Measurements from ENCODE around the gene CFAP46. TPM values are rescaled to one million over a fixed set of nuclear protein-coding genes. Genes with fewer than 3 reads are reported as not detected.
A peak's percentile ranks its signal among the peaks of the same experiment; 100 is the strongest.

Gene CFAP46
- total RNA-seq, 1 donor from 2014 or later, result 10.9 TPM

DNA sequence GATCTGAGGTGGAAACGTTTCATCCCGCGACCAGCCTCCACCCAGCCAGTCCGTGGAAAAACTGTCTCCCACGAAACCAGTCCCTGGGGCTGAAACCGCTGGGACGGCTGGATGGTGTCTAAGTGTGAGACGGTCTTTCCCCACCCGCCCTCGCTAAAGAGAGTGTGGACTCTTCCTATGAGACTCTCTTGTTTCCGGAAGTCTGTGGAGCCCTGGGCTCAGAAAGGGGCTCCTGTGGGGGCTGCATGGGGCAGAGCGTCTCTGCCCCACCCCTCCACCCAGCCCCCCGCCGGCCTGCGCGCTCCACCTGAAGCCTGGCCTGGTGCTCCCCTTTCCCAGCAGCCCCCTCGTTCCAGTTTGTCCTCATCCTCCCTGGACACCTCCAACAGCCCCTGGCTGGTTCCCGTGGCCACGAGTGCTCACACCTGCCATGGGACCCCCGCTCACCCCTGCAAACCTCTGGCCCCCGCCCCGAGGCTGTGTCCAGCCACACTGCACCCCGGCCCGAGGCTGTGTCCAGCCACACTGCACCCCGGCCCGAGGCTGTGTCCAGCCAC is 28.7 kb downstream of the CFAP46 start:
- Mint-ChIP-seq H3K36me3 (no peaks in the 10 kb centered on the region), H3K4me1 (ENCODE audit: unreplicated experiment) (peaks cover 5% of the 10 kb centered on the region), H3K4me3 (no peak overlapping the region), H3K27me3 (no peaks in the 10 kb centered on the region), H3K27ac (no peak overlapping the region), H3K9me3 (no peaks in the 10 kb centered on the region)
- TF ChIP-seq, protein P1, sequence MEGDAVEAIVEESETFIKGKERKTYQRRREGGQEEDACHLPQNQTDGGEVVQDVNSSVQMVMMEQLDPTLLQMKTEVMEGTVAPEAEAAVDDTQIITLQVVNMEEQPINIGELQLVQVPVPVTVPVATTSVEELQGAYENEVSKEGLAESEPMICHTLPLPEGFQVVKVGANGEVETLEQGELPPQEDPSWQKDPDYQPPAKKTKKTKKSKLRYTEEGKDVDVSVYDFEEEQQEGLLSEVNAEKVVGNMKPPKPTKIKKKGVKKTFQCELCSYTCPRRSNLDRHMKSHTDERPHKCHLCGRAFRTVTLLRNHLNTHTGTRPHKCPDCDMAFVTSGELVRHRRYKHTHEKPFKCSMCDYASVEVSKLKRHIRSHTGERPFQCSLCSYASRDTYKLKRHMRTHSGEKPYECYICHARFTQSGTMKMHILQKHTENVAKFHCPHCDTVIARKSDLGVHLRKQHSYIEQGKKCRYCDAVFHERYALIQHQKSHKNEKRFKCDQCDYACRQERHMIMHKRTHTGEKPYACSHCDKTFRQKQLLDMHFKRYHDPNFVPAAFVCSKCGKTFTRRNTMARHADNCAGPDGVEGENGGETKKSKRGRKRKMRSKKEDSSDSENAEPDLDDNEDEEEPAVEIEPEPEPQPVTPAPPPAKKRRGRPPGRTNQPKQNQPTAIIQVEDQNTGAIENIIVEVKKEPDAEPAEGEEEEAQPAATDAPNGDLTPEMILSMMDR (conservative IDR thresholded peaks at IDR 0.05), result no peak
- no peak for DNase-seq (ENCODE audit: extremely low spot score, unreplicated experiment)

DNA sequence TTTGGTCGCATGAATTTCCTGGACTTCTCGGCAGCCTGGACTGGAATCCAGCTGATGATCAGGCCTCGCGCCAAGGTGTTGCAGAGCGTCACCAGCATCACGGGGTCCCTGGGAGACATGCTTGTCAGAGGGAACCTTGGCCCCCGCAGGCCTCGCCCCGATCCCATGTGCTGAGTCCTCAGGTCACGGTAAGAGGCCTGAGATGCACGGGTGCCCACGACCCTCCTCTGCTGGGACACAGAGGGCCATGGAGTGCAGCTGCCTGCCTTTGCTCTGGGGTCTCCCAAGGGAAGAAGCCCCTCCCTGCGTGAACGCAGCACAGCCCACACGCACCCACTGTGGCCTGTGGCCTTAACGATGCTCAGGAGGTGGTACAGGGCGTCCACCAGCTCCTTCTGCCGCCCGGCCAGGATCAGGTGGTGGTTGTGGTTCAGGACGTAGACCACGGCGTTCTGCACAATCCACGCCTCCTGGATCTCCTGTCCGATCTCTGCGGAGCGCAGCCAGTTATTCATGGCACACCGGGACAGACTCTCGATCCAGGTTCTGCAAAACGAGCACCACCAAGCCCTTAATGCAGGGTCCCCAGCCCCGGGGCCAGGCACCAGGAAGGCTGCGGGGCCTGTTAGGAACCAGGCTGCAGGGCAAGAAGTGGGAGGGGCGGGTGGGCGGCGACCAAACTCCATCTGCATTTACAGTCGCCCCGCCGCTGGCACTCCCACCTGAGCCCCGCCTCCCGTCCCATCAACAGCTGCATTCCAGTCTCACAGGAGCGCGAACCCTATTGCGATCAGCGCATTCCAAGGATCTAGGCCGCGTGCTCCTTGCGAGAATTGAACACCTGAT is 29.4 kb downstream of the CFAP46 start:
- TF ChIP-seq, protein P1 (conservative IDR thresholded peaks at IDR 0.05), result no peak
- DNase-seq (ENCODE audit: extremely low spot score, unreplicated experiment), result no peak
- Mint-ChIP-seq H3K9me3 (no peaks in the 10 kb centered on the region), H3K36me3 (no peaks in the 10 kb centered on the region), H3K4me3 (no peak overlapping the region), H3K27me3 (no peaks in the 10 kb centered on the region), H3K4me1 (ENCODE audit: unreplicated experiment) (peaks cover 5% of the 10 kb centered on the region), H3K27ac (no peak overlapping the region)

DNA sequence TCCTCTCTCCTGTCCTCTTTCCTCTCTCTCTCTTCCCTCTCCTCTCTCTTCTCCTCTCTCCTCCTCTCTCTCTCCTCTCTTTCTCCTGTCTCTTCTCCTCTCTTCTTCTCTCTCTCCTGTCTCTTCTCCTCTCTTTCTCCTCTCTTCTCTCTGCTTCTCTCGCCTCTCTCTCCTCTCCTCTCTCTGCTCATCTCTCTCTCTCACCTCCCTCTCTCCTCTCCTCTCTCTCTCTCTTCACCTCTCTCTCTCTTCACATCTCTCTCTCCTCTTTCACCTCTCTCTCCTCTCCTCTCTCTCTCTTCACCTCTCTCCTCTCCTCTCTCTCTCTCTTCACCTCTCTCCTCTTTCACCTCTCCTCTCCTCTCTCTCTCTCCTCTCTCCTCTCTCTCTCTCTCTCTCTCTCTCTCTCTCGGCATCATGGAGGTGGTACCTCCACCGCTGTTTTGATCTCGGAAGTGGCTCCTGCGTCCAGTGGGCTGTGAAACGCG is 30.1 kb downstream of the CFAP46 start:
- no peaks in the 10 kb centered on the region for H3K36me3 Mint-ChIP-seq
- no peak overlapping the region for H3K27ac Mint-ChIP-seq
- H3K27me3 Mint-ChIP-seq, result no peaks in the 10 kb centered on the region
- no peak overlapping the region for H3K4me3 Mint-ChIP-seq
- no peaks in the 10 kb centered on the region for H3K9me3 Mint-ChIP-seq
- TF ChIP-seq, protein P1 (conservative IDR thresholded peaks at IDR 0.05), result no peak
- peaks cover 5% of the 10 kb centered on the region for H3K4me1 Mint-ChIP-seq (ENCODE audit: unreplicated experiment)
- DNase-seq (ENCODE audit: extremely low spot score, unreplicated experiment), result no peak

DNA sequence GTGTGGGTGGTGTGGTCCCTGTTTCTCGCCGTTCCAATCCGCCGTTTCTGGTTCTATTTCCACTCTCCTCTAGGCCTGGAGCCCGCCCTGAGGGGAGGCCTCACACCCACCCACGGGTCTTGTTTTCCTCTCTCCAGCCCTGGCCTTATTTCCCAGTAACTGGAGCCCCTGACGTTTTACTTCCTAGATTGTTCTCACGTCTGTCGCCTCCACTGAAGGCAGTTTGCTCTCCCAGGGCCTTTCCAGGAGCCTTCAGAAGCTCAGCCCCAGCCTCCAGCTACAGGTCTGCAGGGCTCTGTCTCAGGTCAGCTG is 30.6 kb downstream of the CFAP46 start:
- Mint-ChIP-seq H3K9me3 (no peaks in the 10 kb centered on the region), H3K4me3 (no peak overlapping the region), H3K27ac (peak overlapping the region; percentile 9), H3K4me1 (ENCODE audit: unreplicated experiment) (peaks cover 5% of the 10 kb centered on the region), H3K27me3 (no peaks in the 10 kb centered on the region), H3K36me3 (no peaks in the 10 kb centered on the region)
- TF ChIP-seq, protein P1 (conservative IDR thresholded peaks at IDR 0.05), result no peak
- no peak for DNase-seq (ENCODE audit: extremely low spot score, unreplicated experiment)

DNA sequence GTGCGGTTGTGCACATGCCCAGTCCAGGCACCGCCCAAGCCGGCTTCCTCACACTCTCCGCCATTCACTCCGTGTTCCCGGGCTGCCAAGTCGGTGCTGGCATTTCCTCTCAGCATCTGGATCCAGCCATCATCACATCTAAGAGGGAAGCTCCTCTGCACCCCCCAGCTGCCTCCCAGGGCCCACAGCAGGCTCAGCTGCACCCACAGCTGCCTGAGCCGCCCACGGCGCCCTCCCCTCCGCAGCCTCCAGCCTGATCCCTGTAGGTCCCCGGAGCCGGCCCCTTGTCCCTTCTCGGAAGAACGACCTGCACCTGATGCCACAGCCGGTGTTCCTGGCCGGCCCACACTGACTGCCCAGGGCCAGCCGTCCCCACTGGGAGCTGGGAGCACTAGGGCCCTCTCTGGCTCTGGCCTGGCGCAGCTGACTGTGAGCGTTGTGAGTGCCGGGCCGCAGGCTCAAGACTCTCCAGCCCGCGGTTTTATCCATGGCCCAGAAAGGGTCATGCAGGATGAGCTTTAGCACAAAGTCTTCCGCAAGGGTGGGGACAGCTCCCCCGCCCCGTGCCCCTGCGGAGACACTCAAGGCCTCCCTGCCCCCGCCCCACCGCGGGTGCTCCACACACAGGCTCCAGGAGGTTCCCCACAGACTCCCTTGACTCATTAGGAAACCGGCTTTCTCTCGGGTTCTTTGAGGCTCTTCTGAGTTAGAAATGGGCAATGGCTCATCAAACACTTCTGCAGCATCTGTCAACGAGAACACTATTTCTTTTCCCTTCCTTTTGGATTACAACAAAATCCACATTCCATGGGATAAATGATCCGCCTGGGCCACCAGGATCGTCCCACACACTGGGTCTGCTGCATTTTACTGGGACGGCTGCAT is 31.2 kb downstream of the CFAP46 start:
- TF ChIP-seq, protein P1 (conservative IDR thresholded peaks at IDR 0.05), result no peak
- peaks cover 5% of the 10 kb centered on the region for H3K4me1 Mint-ChIP-seq (ENCODE audit: unreplicated experiment)
- no peak overlapping the region for H3K4me3 Mint-ChIP-seq
- no peaks in the 10 kb centered on the region for H3K9me3 Mint-ChIP-seq
- H3K27me3 Mint-ChIP-seq, result no peaks in the 10 kb centered on the region
- peak overlapping the region; percentile 49 for H3K27ac Mint-ChIP-seq
- DNase-seq (ENCODE audit: extremely low spot score, unreplicated experiment), result no peak
- no peaks in the 10 kb centered on the region for H3K36me3 Mint-ChIP-seq

All from type B pancreatic cell (in vitro differentiated cells).